ENCODE results near the gene PVRIG. TPM values are rescaled to one million over a fixed set of nuclear protein-coding genes. Genes with fewer than 3 reads are reported as not detected.

The PVRIG gene
- total and polyA plus RNA-seq, 9 of the 15 experiments (the other 6 are each of a cell fraction or from before 2014, with no cell fraction given) = 0.16 to 0.64 TPM; not detected in 7

DNA sequence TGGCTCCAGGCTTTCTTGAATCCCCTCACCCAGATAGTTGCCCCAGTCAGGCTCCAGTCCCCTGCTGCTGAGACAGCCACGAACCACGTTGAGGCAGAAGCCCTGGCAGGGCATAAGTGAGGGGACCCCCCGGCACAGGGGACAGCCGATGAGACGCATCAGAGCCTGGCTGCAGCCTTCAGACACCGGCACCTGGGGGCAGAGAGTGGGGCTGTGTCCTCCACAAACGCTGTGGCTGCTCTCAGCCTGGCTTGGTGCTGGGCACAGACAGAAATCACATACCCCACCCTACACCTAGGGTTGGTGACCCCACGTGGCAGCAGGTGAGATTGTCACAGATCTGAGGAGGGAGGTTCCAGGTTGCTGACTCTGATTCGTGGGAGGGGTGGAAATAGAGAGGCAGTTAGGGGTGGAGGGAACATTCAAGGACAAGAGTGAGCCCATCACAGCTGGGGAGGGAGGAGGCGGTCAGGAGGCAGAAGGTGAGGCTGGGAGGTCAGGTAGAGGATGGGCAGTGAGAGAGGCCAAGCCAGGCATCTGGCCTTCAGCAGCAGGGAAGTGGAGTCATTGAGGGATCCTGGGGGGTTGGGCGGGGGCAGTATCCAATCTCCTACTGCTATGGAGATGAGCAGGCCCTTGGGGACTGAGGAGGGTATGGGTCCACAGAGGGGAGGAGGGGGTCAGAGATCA, 45.8 kb upstream of the PVRIG start:
- Histone ChIP-seq H3K79me2 (ENCODE audit: control insufficient read depth, insufficient read depth, low read length) (no peaks in the 10 kb centered on the region), H2AFZ (ENCODE audit: low read depth, low read length) (no peak overlapping the region), H3K4me2 (ENCODE audit: insufficient read depth, low read length) (no peak overlapping the region), H3K27ac (ENCODE audit: extremely low read depth, low read depth, low read length) (no peak overlapping the region), H3K4me1 (replicated peaks in 1 of 2; ENCODE audit: control insufficient read depth in 2 of 2, insufficient read depth in 2 of 2, low read length in 2 of 2) (peaks cover 18 to 55% of the 10 kb centered on the region in 2 experiments; a peak in 4 of 5 replicates), H3K27me3 (ENCODE audit: control insufficient read depth in 2 of 2, insufficient read depth in 2 of 2, low read length in 2 of 2) (no peaks in the 10 kb centered on the region), H3K9me1 (ENCODE audit: control insufficient read depth, insufficient read depth, low read length) (no peaks in the 10 kb centered on the region), H3K9ac (ENCODE audit: insufficient read depth in 1 of 2, low read depth in 2 of 2, low read length in 2 of 2) (peak overlapping the region in 1 of 2 experiments; percentile 53; a peak in 2 of 4 replicates), H3K9me3 (replicated peaks; ENCODE audit: control insufficient read depth, insufficient read depth, low read depth, low read length) (no peaks in the 10 kb centered on the region), H3K4me3 (no peak overlapping the region), H3K36me3 (ENCODE audit: control insufficient read depth, insufficient read depth, low read length) (no peaks in the 10 kb centered on the region), H4K20me1 (replicated peaks; ENCODE audit: control insufficient read depth, insufficient read depth, low read length) (0 out of 2 replicates have a peak, but pooled peaks cover 4% of the 10 kb centered on the region)
- no peak for FAIRE-seq
- WGBS (ENCODE audit: insufficient coverage, low coverage, missing lambda C conversion rate) = 50% methylated on average over 11 of the region's 11 CpGs
- CTCF ChIA-PET (ENCODE audit: low intra/inter-chr PET ratio) = no interaction called here
- POLR2A ChIA-PET = no interaction called here
- ATAC-seq = no peak
- intact Hi-C loops (cut with micrococcal nuclease) = no loop called here
- DNase-seq (ENCODE audit: extremely low read depth in 1 of 4, low spot score in 3 of 4) = peak in 1 of 4 experiments; percentile 17
- in situ Hi-C loops (cut with MboI) = no loop called here
- BruUV-seq (replicated peaks) = no TSS peak
- TF ChIP-seq ILK (tag; IDR thresholded peaks at IDR 0.05; ENCODE audit: borderline replicate concordance, low read depth) = no peak
- TF ChIP-seq TARDBP (IDR thresholded peaks at IDR 0.05) = no peak
- no peak for TF ChIP-seq SREBF1 (IDR thresholded peaks at IDR 0.05; ENCODE audit: borderline replicate concordance, low read depth, low read length)
- no peak for TF ChIP-seq ATF4 (CRISPR knock-in tag; IDR thresholded peaks at IDR 0.05)
- peak in 1 of 2 experiments; percentile 35; a peak in 1 of 4 replicates for TF ChIP-seq KDM1A (IDR thresholded peaks at IDR 0.05)
- no peak for TF ChIP-seq ZNF217 (CRISPR knock-in tag; IDR thresholded peaks at IDR 0.05)

Measured in K562 (cell line).